IPS DF 4.7 (cell line): ENCODE results near the gene PRSS56.

ENCODE experiments used
- DNase-seq: peaks from one replicate; pipeline ENCODE4 v3.0.0-alpha.2; 2013; ENCODE audit warnings: low spot score; ENCODE audit errors: extremely low read depth

Gene PRSS56

DNA sequence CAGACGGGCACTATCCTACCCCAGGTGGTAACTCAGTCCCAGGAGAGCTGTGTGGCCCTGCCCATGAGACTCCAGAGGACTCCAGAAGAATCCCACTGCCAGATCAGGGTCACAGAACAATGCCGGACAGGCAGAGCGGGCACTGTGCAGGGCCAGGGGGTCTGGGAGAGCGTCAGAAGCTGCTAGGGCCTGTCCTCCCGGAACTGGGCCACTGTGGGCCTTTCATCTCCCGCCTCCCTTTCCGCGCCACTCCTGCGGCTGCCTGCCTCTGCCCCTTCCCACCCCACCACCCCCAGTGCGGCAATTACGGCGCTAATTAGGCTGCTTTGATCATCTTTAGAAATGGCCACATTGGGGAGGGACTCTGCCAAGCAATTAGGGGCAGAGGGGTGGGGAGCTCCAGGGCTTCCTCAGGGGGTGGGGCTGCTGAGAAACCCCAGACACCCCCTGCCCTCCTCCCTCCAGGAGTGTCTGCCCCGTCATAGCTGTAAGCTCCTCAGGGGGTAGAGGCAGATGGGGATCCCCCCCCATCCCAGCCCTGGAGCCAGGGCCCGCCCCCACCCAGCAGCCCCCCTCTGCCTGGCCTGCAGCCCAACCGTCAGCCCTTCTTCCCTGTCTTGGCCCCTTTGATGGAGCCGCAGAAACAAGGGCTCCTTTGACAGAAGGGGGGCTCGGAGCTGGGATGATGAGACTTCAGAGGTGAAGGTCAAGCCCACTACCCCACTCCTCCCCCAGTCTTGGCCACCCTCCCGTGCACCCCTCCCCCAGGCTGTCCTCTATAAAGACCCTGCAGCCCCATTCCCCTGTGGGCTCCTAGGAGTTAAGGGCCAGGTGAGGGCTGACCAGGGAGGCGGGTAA lies at the start of gene PRSS56:
Gene PRSS56, plus strand, starts transcription at position 808 of the 858 bp plus-strand sequence. CDS start 211 bp downstream, outside the sequence.
- DNase-seq, result no peak

DNA sequence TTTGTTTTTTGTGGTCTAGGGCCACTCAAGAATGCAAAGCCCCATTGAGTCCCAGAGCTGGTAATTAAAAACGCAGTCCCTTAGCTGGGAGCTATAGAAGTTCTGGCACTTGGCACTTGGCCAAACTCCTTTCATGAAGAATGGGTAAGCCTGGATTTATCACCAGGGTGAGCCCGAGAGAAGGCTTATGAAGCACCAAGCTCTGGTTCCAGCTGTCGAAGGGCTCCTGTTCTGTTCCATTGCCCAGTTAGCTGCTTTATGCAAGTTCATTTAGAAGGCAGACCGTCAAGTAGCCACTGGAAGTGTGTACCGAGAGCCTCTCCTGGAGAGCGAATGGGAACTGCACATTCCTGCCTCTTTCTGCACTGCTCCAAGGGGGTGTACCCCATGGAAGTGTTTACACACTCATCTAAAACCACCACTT lies 46.7 kb upstream of the PRSS56 start:
- DNase-seq, result no peak

DNA sequence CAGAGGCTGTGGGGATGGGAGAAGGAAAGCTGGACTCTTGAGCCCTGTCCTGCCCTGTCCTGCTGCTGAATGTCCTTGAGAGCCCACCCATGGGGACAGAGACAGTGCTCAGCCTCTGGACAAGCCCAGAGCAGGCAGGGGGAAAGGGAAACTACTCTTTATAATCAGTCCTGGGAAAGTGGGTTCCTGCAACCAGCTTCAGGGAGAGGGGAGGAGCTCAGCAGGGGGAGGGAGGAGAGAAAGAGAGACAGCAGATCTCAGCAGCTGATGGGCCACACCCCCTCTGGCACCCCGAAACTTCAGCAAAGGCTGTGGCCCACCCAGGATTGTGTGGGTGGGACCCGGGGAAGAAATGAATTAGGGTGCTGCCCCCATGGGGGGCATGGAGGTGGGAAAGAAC lies 44.1 kb upstream of the PRSS56 start:
- no peak for DNase-seq

DNA sequence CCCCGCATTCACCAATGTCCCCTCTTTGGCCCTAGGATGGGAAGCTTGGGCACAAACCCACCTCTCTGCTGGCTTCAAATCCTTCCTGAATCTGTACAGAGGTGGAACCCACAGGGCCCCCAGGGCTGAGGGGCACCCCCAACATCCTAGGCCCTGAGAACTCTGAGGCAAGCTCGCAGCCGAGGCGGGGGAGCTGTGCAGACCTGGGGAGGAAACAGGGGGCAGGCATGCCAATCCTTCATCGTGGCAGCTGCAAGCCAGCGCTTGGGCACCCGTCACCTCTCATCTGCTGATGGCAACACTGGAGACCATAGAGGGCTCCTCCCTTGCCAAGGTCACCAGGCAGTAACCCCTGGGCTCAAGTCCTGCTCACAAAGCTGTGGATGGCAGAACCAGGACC lies 43.4 kb upstream of the PRSS56 start:
- no peak for DNase-seq

DNA sequence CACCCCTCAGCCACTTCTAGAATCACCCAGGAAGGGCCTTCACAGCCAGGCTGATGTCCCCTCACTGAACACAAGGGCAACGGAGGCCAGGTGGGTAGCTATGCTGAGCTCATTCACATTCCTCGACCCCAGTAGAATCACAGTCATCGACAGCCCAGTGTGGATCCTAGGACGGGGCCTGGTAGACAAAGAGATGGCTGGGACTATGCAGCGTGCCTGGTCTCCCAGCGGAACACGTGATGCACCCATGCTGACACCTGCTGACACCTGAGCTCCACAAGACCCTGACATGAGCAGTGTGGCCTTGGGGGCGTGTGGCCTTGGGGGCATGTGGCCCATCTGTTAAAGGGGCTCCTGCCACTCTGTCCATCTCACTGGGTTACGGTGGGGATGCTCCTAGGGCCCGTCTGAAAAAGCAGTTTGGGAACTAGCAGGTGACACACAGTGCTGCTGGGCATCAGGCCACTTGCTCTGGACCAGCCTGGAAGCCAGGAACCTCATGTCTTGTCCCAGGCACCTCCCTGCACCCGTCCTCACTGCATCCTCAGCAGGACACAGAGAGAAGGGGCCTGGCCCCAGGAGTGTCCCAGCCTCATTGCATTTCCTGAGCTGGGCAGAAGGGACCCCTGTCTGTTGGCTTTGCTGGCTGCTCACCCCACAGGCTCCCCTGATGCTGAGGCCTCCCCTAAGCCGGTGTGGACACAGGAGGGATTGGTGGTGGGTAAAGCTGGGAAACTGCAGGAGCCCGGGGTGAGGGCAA lies 42.3 kb upstream of the PRSS56 start:
- DNase-seq, result no peak

DNA sequence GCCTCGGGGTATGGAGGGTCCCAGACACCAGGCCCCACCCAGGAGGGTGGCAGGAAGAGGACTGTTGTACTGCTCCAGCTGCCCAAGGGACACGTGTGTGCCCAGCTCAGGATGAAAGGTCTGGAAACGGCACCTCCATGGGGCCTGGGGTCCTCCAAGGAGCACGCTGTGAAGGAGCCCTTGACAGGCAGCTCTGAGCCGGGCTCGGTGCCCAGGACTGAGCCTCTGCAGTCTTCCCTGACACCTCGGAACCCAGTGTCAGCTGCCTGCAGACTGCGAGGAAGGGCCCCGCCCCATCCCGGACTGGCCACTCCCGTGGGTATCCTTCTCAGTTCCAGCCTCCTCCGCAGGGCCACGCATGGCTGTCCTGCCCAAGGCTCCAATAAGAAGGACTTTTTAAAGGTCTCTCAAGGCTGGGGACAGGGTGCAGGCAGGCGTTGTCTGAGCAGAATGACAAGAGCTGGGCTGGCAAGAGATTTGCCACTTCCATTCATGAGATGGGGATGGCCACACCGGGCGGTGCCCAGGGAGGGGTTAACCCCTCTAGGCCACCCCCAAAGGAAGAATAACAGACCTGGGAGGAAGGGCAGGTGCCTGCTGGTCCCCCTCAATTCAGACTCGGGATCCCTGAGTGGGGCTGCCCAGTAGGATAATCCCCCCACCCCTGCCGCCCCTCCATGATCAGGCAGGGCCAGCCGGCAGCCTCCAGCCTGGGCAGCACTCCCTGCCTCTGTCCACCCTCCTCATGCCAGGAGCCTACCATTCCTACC lies 41.4 kb upstream of the PRSS56 start:
- no peak for DNase-seq

DNA sequence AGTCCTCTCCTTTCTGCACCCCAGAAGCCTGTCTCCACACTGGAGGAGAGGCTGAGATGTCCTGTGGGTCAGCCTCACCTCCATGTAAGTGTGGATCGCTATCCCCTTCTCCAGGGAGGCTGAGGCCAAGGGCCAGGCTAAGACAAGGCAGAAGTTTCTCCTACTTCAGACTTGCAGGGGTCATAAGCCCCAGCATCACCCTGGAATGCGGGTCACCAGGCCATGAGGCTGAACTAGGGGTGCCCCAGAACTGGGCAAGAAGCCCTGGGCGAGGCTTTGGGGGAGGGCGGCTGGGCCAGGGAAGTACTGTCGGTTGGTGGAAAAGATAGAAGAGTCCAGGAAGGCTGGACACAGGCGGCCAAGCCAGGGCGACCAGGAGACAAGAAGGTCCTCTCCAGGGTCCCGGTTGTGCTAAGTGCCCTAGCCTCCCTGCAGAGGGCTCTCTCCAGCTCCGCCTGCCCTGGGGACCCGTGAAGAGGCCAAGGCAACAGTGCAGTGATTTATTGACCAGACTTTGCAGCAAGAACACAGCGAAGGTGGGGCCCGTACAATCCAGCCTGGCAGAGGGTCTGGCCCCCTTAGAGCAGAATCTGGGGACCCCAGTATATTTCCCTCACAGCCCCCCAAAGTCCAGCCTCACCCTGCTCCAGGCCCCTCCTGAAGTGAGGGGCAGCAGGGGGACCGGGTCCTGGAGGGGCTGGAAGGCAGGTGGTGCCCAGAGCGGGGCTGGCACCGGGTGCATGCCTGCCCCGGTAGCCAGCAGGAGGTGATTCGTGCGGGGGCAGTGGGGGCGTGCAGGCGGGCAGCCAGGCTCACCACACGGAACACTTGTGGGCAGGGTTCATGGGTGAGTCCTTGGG lies 40.6 kb upstream of the PRSS56 start:
- no peak for DNase-seq

DNA sequence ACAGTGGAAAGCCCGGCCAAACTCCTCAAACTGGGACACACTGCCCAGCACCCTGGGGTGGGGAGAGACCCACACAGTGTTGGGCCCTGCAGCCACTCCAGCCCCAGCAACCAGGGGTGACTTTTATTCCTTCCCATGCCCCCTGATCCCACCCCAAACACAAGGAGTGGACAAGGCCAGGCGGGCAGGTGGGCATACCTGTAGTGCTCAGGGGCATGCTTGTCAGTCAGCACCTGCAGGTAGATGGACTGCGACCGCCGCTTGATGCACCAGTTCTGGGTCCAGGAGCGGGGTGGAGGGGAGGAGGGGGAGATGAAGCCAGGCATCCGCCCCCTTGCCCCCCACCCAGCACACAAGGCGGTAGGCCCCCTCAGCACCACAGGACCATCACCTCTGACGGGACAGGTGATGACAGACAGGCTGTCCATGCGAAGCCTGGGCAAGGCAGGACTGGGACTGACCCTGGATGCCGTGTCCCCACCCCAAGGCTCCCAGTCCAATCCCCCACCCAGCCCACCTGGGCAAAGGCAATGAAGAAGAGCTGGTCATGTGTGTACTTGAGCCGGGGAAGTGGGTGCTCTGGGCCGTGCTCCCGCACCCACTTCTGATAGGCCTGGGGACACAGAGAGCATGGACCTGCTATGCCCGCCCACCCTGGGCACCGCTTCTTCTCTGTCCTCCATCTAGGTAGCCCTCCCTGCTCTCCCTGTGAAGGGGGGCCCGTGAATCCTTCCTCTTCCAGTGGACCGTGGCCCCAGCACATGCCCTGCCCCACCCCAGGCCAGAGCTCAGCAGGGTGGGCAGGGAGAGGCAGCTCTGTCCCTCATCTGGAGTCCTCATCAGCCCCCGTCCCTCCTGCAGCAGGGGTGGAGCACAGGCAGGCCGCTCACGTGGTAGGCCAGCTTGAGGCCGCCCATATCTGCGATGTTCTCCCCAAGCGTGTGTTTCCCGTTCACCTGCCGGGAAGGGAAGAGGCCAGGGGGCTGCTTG lies 39.7 kb upstream of the PRSS56 start:
- no peak for DNase-seq

DNA sequence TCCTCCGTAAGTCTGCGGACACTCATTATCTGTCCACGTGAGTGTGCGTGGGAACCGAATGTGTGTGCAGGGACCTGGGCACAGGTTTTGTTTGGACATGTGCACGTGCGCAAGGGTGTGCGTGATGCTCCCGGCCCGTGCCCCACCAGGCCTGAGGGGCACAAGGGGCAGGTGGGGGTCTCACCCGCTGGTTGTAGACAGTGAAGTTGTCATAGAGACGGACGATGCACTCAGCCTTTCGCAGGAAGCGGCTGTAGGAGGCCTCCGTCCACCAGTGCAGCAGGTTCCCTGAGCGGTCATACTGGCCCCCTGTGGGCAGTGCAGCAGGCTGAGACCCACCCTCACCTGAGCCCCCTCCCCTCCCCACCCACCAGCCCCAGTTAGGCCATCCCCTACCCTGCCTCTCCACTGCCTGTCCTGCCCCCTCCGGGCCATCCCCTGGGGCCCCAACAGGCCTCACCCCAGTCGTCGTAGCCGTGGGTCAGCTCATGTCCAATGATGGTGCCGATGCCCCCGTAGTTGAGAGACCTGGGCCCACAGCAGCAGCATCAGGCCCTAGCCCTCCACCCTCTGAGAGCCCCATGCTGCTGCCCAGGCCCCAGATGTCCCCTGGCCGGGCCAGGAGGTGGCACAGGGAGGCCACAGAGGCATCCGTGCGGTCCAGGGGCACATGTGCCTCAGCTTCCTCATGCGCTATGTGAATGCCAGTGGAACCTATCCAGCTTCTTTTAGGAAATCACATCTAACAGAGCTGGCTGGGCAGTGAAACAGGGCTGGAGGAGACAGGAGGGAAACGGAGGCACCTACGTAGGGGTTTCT lies 38.7 kb upstream of the PRSS56 start:
- no peak for DNase-seq

DNA sequence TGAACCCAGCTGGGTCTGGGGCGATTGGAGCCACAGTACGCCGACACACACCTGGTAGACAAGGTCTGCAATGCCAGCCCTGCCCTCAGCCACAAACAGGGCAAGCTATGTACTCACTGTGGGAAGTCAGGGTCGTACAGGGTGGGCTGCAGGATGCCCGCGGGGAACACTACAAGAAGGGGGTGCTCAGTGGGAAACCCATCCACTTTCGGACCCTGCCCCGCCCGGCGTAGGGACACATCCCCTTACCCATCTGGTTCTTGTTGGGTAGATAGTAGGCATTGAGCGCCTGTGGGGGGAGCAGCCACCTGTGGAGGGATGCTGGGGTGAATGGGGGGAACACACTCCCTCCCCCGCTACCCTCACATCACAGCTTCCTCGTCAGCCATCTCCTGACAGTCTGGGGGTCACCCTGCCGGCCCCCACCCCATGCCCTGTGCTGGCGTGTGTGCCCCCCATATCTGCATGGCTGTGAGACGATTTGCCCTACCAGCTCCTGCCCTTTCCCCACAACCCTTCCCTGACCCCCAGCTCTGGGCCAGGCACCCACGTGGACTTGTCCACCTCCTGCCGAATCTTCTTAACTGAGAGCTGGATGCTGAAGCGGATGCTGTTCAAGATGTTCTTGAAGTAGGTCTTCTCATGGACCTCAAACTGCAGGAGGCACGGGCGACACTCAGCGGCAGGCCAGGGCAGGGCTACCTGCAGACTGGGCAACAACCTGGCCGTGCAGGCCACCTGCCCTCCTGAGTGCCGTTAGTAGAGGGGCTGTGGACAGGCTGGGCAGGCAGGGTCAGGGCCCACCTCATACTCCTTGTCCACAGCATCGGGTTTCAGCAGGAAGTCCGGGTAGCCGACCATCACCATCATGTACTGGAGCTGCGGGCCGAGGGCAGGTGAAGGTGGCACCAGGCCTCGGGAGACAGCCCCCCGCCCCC lies 37.6 kb upstream of the PRSS56 start:
- no peak for DNase-seq

DNA sequence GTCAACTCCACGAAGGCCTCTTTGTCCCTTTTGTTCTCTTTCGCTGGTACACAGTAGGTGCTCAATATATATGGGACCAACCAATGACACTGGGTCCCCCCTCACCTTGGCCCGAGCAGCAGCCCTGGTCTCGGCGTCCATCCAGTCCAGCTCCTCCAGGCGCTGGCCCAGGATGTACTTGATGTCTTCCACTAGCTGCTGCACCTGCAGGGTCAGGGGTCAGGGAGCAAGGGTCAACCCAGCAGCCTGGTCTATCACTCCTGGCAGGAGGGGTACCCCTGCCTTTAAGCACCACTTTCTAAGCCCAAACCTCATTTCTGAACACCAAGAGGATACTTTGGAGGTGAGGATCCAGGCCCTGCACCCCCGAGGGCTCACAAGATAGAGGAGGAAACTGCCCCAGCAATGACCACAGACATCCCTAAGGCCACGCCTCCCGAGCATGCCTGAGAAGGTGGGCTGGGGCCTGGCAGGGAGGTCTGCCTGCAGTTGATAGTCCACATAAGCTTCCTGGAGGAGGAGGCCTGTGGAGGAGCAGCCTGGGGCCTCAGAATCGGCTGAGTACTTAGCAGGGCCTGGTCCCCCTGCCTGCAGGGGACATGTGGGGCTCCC lies 36.8 kb upstream of the PRSS56 start:
- DNase-seq, result no peak

DNA sequence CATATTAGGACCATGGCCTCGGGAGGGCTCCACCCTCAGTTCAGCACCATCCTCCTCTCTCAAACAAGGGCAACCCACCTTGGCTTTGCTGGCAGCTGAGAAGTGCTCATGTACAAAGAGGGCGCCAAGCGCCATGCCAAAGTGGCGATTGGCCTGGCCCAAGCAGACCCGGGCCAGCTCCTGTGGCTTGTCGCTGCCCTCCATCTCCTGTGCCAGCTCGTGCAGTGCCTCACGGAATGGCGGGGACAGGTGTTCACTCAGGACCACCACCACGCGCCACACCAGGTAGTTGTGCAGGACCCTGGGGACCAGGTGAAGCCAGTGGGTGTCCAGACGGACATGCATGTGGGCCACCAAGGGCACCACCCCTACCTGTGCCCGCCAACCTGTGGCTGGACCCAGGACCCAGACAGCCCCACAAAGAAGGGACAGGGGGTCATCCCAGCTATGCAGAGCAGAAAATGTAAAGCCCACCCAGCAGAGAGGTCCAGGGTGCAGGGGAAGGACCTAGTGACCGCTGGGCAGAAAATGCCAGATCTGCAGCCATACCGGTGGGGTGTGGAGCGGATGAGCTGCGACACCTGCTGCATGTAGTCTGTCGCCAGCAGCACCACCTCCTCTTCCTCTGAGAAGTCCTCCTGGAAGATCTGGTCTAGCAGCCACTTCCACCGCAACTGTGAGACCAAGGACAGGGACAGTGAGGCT lies 36.1 kb upstream of the PRSS56 start:
- DNase-seq, result no peak

DNA sequence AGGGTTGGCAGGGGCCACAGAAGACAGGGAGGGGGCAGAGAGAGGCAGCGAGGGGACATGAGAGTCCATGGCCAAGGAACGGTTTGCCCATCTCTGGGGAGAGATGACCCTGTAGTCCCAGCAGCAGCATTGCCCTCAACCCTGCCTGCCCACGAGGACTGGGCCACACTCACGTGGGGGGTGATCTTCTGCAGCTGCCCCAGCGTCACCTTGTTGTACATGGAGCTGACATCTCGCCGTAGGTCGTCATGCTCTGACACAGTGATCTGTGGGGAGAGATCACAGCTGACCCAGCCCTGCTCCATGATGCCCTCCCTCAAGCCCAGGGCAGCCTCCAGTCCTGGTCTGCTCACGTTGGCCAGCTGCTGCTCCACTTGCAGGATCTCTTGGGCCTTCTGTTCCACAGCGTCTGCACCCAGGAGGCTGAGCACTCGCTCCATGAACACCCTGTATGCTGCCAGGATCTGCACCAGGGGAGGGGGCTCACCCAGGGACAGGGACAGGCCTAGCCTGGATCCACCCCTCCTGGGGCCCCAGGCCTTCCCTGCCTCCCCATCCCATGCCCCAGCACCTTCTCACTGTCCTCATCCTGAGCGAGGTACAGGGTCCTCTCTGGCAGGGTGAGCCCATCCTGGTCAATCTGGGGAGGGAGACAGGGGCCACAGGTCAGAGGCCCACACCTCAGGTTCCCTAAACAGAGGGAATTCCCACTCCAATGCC lies 35.4 kb upstream of the PRSS56 start:
- no peak for DNase-seq

DNA sequence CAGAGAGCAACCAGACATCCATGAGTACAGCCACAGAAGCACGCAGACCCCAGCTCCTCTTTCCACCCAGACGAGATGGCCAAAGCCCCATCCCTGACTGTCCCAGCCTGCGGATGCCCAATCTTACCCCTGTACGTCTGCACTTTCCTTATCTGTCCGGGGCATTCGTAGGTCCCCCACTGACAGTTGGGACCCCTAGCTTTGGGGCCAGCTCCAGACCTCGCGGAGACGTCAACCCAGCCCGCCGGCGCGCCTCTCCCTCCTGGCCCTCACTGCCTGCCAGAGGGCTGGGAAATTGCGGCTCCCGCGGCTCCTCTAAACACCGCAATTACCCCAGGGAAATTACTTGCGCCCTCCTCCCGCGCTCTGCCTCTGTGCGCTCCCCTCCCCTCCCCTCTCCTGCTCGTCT lies 34.8 kb upstream of the PRSS56 start:
- no peak for DNase-seq

DNA sequence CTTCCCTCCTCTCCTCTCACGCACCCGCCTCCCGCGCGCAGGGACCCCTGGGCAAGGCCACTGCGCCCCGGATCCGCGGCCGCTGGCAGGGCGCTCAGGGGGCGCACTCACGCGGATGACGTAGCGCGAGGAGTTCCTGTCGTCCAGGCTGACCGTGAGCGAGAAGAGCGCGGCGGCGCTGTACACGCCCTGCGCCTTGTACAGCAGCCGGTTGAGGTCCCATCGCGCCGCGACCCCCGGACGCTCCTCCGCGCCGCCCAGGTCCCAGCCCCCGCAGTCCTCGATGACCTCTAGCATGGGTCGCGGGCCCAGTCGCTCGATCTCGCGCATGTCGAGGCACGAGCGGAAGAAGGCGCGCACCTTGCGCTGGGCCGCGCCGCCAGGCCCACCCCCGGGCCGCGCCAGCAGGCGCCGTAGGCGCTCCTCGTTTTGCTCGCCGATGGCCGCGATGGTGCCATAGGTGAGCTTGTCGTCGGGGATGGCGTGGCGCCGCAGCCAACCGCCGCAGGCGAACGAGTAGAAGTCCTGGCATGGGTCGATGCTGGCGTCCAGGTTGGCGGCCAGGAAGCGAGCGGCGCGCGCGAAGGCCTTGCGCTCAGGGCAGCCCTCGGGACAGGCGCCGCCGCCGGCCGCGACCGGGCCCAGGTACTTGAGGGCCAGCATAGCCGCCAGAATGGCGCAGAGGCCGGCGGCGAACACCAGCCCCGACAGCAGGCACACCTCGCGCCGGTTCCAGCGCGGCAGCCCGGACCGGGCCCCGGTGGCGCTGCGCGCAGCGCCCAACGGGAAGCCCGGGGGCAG lies 34.2 kb upstream of the PRSS56 start:
- DNase-seq, result no peak
